Adrenal gland (tissue), 12 donors: ENCODE results near the gene GLI1. TPM values are rescaled to one million over a fixed set of nuclear protein-coding genes. Genes with fewer than 3 reads are reported as not detected.

Experiments
- DNase-seq, 7 donors: peaks; one replicate each; pipeline ENCODE4 v3.0.0-alpha.2; 2019 to 2020
- H3K27ac ChIP-seq, 5 donors: fragments of 200-600 bp; sonication (generic) in 4 of 5; 1 replicate in 3 of 5; 2 replicates in 2 of 5; pipeline versions ENCODE4 v1.5.1 to v1.8.0; 2016 to 2020; ENCODE audit warnings: mild to moderate bottlenecking in 1 of 5
- H3K27me3 ChIP-seq: fragments of 200-600 bp; 2 replicates; pipeline ENCODE4 v1.8.0; 2021
- H3K36me3 ChIP-seq, 2 donors: fragments of 200-600 bp; replicated peaks in 1 of 2; 1 replicate in 1 of 2; 2 replicates in 1 of 2; pipeline versions ENCODE4 v1.5.1 to v1.8.0; 2018 to 2022
- H3K4me1 ChIP-seq, 2 donors: fragments of 200-600 bp; replicated peaks in 1 of 2; 1 replicate in 1 of 2; 2 replicates in 1 of 2; pipeline versions ENCODE4 v1.5.1 to v1.8.0; 2018 to 2021
- H3K4me3 ChIP-seq, 4 donors: fragments of 200-600 bp; sonication (generic) in 3 of 4; one replicate each; pipeline ENCODE4 v1.5.1; 2016 to 2018
- H3K9me3 ChIP-seq, 3 donors: fragments of 200-600 bp; sonication (generic) in 1 of 3; replicated peaks in 1 of 3; 1 replicate in 2 of 3; 2 replicates in 1 of 3; pipeline versions ENCODE4 v1.5.1 to v1.8.0; 2016 to 2021
- POLR2A ChIP-seq, 2 donors: fragments of 450-650 bp; IDR thresholded peaks; one replicate each; pipeline ENCODE4 v1.6.1; 2017; ENCODE audit warnings: antibody characterized with exemption in 2 of 2, mild to moderate bottlenecking in 2 of 2, moderate library complexity in 1 of 2
- WGBS, 4 donors: extraction: QIAGEN DNeasy Blood & Tissue Kit in 2 of 4; methylation state at CpG; one replicate each; pipeline versions ENCODE4 v1.1.5 to v1.1.7; 2013 to 2017; 5-methylcytosine and 5-hydroxymethylcytosine counted together
- intact Hi-C, 2 donors: fragments of 100-400 bp; cut with DNase I; formaldehyde crosslinking; loops; one replicate each; pipeline versions ENCODE4 v1.14.1 to v1.15.0; 2022 to 2023
- polyA plus RNA-seq, 3 donors: library from polyadenylated mRNA; stranded (reverse); fragments of 200-250 nt in 2 of 3; fragments of 350-450 nt in 1 of 3; fragmentation: Illumina TruSeq in 1 of 3; extraction: RNeasy Lipid Tissue Mini Kit (QIAGEN cat#74804) in 1 of 3; gene quantifications; one replicate each; pipeline ENCODE4 v1.2.3, GENCODE V29; 2013 to 2014
- total RNA-seq, 9 donors: library from RNA; depleted of rRNA in 4 of 9; stranded (reverse); fragments of >200 nt in 4 of 9; fragments of 120-200 nt in 1 of 9; fragmentation: NEBNext Ultra II Directional in 1 of 9; extraction: Animal tissue kit (Norgen Biotek cat#: 25700) in 1 of 9; gene quantifications; one replicate each; pipeline versions ENCODE4 v1.1.0 to v1.2.4, GENCODE V29; 2013 to 2023
- TF ChIP-seq, protein P1 (sequence below), 6 experiments: fragments of 450-650 bp in 4 of 6; fragments of 200-600 bp in 2 of 6; sonication (generic) in 1 of 6; IDR thresholded peaks; 1 replicate in 5 of 6; 2 replicates in 1 of 6; pipeline versions ENCODE4 v1.5.1 to v1.8.0; 2016 to 2021; ENCODE audit warnings: antibody characterized with exemption in 6 of 6, mild to moderate bottlenecking in 2 of 6, moderate library complexity in 1 of 6
- donor health status: healthy with polysubstance abuse.
- donor health status: Bipolar disorder and iron deficiency.
- donor health status: DM: yes; HTN: yes; CAD: no.
- donor health status: DM: no; HTN: no; CAD: no.
- donor health status: DM: no; HTN: no; CAD: no.
- donor health status: DM: yes; HTN: yes; CAD: no.

Gene GLI1
- total and polyA plus RNA-seq, 12 donors = 0.30 to 7.2 (median 1.4) TPM

DNA sequence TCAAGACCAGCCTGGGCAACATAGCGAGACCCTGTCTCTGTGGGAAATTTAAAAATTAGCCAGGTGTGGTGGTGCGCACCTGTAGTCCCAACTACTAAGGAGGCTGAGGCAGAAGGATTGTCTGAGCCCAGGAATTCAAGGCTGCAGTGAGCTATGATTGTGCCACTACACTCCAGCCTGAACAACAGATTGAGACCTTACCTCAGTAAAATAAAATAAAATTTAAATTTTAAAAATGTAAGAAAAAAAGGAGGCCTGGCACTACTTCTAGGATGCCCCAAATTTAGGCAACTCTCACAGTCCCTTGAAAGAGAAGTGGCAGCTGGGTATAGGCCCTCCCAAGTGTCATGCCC, 5.4 kb upstream of the GLI1 start:
- TF ChIP-seq, protein P1, sequence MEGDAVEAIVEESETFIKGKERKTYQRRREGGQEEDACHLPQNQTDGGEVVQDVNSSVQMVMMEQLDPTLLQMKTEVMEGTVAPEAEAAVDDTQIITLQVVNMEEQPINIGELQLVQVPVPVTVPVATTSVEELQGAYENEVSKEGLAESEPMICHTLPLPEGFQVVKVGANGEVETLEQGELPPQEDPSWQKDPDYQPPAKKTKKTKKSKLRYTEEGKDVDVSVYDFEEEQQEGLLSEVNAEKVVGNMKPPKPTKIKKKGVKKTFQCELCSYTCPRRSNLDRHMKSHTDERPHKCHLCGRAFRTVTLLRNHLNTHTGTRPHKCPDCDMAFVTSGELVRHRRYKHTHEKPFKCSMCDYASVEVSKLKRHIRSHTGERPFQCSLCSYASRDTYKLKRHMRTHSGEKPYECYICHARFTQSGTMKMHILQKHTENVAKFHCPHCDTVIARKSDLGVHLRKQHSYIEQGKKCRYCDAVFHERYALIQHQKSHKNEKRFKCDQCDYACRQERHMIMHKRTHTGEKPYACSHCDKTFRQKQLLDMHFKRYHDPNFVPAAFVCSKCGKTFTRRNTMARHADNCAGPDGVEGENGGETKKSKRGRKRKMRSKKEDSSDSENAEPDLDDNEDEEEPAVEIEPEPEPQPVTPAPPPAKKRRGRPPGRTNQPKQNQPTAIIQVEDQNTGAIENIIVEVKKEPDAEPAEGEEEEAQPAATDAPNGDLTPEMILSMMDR (IDR thresholded peaks at IDR 0.05) = no peak
- no peak for TF ChIP-seq POLR2A (IDR thresholded peaks at IDR 0.05)
- H3K9me3 ChIP-seq = no peaks in the 10 kb centered on the region
- no peaks in the 10 kb centered on the region for H3K36me3 ChIP-seq
- H3K27ac ChIP-seq = no peak overlapping the region
- H3K4me1 ChIP-seq = peaks cover 0 to 7% of the 10 kb centered on the region in 2 donors
- no peak overlapping the region for H3K4me3 ChIP-seq
- intact Hi-C loops = loop anchor here (5.0 kb wide), 3 partner anchors 147 to 242 kb away; no protein-coding TSS in a partner anchor
- H3K27me3 ChIP-seq = no peaks in the 10 kb centered on the region
- 79 to 95% (median 86%) methylated on average over 2 of the region's 2 CpGs for WGBS, 4 donors
- DNase-seq = no peak

DNA sequence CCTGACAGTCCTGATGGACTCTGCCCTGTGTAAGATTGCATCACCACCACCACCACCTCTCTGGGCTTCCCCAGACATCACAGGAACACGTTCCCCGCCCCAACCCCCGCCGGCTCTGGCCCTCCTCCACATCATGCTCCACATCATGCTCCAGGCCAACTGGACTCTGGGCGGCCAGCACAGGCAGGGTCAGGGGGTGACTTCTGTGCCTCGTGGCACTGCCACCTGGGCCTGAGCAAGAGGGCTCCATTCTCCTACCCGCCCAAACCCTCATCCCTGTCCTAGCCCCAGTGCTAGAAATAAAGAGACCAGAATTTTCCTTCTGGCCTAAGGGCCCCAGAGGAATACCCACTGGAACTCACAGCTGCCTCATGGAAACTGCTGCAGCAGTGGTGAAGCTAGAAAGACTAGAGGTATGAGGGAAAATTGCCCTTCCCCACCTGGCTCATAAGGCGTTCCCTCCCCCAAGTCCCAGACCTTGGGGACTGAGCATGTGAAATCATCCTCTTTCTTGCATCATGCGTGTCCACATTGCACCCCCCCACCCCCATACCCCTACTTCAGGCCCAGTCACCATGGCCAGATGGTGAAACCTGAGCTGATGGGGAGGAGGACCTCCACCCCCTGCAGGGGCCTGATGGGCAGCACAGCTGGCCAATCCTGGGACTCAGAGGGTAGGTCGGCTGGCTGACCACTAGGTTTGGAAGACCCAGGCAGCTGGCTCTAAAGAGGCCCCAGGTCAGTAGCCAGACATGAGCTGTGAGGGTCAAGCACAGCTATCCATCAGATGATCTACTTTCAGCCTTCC, 4.8 kb upstream of the GLI1 start, which contains the start of gene INHBE:
INHBE (plus strand) TSS at position 742 of the 808 bp plus-strand sequence. CDS start 230 bp downstream, outside the sequence.
- Histone ChIP-seq H3K27ac (no peak within 1 kb of the TSS), H3K9me3 (no peaks in the 10 kb centered on the region), H3K4me3 (no peak within 1 kb of the TSS), H3K4me1 (peaks cover 0 to 7% of the 10 kb centered on the region in 2 donors), H3K36me3 (no peaks in the 10 kb centered on the region), H3K27me3 (no peaks in the 10 kb centered on the region)
- intact Hi-C loops = loop anchor here (5.0 kb wide), 3 partner anchors 147 to 242 kb away; no protein-coding TSS in a partner anchor
- 60 to 68% (median 63%) methylated on average over 6 to 10 of the region's 10 CpGs for WGBS, 4 donors
- no peak for TF ChIP-seq POLR2A (IDR thresholded peaks at IDR 0.05)
- TF ChIP-seq, protein P1 (IDR thresholded peaks at IDR 0.05) = no peak
- no peak for DNase-seq

DNA sequence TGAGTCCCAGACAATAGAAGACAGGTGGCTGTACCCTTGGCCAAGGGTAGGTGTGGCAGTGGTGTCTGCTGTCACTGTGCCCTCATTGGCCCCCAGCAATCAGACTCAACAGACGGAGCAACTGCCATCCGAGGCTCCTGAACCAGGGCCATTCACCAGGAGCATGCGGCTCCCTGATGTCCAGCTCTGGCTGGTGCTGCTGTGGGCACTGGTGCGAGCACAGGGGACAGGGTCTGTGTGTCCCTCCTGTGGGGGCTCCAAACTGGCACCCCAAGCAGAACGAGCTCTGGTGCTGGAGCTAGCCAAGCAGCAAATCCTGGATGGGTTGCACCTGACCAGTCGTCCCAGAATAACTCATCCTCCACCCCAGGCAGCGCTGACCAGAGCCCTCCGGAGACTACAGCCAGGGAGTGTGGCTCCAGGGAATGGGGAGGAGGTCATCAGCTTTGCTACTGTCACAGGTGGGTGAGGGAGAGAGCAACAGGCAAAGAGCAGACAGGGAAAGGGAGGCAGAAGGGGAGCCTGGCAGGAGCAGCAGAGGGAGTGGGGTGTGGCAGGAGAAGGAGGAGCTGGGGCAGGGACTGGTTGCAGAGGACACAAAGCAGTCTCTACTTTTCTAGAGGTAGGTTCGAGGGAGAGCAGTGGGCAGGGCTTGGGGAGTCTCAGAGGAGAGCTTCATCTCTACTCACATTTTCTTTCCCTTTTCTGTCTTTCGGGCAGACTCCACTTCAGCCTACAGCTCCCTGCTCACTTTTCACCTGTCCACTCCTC, 4.0 kb upstream of the GLI1 start:
- Histone ChIP-seq H3K4me1 (peaks cover 0 to 7% of the 10 kb centered on the region in 2 donors), H3K36me3 (no peaks in the 10 kb centered on the region), H3K27ac (no peak overlapping the region), H3K4me3 (no peak overlapping the region), H3K9me3 (no peaks in the 10 kb centered on the region), H3K27me3 (no peaks in the 10 kb centered on the region)
- no peak for DNase-seq
- intact Hi-C loops = no loop called here
- WGBS, 4 donors = 42 to 56% (median 50%) methylated on average over 4 to 10 of the region's 10 CpGs
- TF ChIP-seq, protein P1 (IDR thresholded peaks at IDR 0.05) = no peak
- no peak for TF ChIP-seq POLR2A (IDR thresholded peaks at IDR 0.05)

DNA sequence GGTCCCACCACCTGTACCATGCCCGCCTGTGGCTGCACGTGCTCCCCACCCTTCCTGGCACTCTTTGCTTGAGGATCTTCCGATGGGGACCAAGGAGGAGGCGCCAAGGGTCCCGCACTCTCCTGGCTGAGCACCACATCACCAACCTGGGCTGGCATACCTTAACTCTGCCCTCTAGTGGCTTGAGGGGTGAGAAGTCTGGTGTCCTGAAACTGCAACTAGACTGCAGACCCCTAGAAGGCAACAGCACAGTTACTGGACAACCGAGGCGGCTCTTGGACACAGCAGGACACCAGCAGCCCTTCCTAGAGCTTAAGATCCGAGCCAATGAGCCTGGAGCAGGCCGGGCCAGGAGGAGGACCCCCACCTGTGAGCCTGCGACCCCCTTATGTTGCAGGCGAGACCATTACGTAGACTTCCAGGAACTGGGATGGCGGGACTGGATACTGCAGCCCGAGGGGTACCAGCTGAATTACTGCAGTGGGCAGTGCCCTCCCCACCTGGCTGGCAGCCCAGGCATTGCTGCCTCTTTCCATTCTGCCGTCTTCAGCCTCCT, 3.4 kb upstream of the GLI1 start:
- Histone ChIP-seq H3K27ac (no peak overlapping the region), H3K36me3 (no peaks in the 10 kb centered on the region), H3K4me1 (peaks cover 2 to 13% of the 10 kb centered on the region in 2 donors), H3K4me3 (no peak overlapping the region), H3K27me3 (no peaks in the 10 kb centered on the region), H3K9me3 (no peaks in the 10 kb centered on the region)
- intact Hi-C loops = no loop called here
- no peak for TF ChIP-seq POLR2A (IDR thresholded peaks at IDR 0.05)
- TF ChIP-seq, protein P1 (IDR thresholded peaks at IDR 0.05) = peak; percentile 18 to 48 (median 38)
- WGBS, 4 donors = 7 to 33% (median 28%) methylated on average over 5 to 15 of the region's 15 CpGs
- DNase-seq = peak in 1 of 7 donors; percentile 39
